Measurements from ENCODE around the gene CELA3B.
"Not testable (repeated sequence)": the region's sequence is repeated elsewhere in the genome, so short reads cannot be mapped to it uniquely, and the experiment has no call there.

CELA3B gene

GRCh38 chr1:22012752-22013151 is 35.9 kb downstream of the CELA3B start:
- DNase-seq (ENCODE audit: low read depth) = not testable (repeated sequence)

- DNase-seq (ENCODE audit: low read depth) = not testable (repeated sequence)
These were observed 37.9 kb downstream of the CELA3B start for GRCh38 chr1:22014575-22015206.

- no peak for DNase-seq (ENCODE audit: low read depth)
These were observed 42.0 kb downstream of the CELA3B start for GRCh38 chr1:22018583-22019559.

GRCh38 chr1:22021061-22021460 is 44.2 kb downstream of the CELA3B start:
- no peak for DNase-seq (ENCODE audit: low read depth)

- peak; percentile 55 for DNase-seq (ENCODE audit: low read depth)
These were observed 47.9 kb downstream of the CELA3B start for GRCh38 chr1:22024485-22025367.

- DNase-seq (ENCODE audit: low read depth) = peak; percentile 77
These were observed 48.7 kb downstream of the CELA3B start for GRCh38 chr1:22025368-22026155.

- no peak for DNase-seq (ENCODE audit: low read depth)
These were observed 50.1 kb downstream of the CELA3B start for GRCh38 chr1:22026924-22027289.

- no peak for DNase-seq (ENCODE audit: low read depth)
These were observed 53.2 kb downstream of the CELA3B start for GRCh38 chr1:22030057-22030456.

- DNase-seq (ENCODE audit: low read depth) = no peak
These were observed 53.7 kb downstream of the CELA3B start for GRCh38 chr1:22030473-22030872.

GRCh38 chr1:22031214-22031962 is 54.6 kb downstream of the CELA3B start:
- DNase-seq (ENCODE audit: low read depth) = no peak

- not testable (repeated sequence) for DNase-seq (ENCODE audit: low read depth)
These were observed 58.0 kb downstream of the CELA3B start for GRCh38 chr1:22034834-22035233.

GRCh38 chr1:22037520-22037919 is 60.7 kb downstream of the CELA3B start:
- no peak for DNase-seq (ENCODE audit: low read depth)

- DNase-seq (ENCODE audit: low read depth) = no peak
These were observed 61.2 kb downstream of the CELA3B start for GRCh38 chr1:22038036-22038435.
